PC-9 (cell line): ENCODE results near the gene RHOC.

Source experiments
- EZH2 ChIP-seq: fragments of 200-600 bp; sonication (generic); IDR thresholded peaks from 2 replicates; pipeline ENCODE4 v1.8.0; 2017; ENCODE audit warnings: antibody characterized with exemption, low read depth
- TF ChIP-seq, protein P1 (sequence below): fragments of 200-600 bp; sonication (generic); conservative IDR thresholded peaks from 2 replicates; pipeline ENCODE4 v1.6.1; 2017; ENCODE audit warnings: mixed run types, antibody characterized with exemption, mild to moderate bottlenecking, moderate library complexity

DNA sequence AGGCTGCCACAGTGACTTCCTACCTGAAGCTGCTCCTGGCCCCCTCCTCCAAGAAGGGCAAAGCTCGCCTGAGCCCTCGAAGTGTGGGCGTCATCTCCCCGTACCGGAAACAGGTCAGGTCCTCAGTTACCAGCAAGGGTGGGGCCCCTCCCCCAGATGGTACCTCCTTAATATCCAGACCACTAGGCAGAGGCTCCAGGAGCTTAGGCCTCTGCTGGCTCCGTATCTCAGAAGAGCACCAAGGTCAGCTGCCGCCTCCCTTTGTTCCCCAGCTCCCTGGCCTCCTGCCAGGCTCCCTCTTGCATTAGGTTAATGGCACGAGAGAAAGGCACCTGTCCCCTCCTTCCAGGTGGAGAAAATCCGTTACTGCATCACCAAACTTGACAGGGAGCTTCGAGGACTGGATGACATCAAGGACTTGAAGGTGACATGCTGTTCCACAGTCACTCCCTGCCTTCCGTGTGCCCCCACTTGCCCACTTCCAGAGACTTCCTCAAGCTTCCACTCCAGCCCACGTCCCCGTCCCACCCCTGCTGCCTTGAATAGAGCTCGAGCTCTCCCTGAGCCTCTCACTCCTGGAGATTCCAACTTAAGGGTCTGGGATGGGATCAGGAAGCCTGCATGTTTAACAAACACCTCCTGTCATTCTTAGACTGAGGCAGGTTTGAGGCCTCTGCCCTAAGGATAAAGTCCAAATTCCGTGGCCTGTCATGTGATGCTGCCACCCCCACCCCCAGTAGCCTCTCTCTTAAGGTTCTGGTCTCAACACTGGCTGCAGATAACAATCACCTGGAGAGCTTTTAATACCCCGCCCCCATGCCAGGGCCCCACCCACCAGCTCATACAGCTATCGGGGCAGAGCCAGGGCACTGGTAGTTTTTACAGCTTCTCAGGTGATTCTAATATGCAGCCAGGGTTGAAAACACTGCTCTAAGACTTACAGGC is 8.3 kb downstream of the RHOC start:
- TF ChIP-seq, protein P1, sequence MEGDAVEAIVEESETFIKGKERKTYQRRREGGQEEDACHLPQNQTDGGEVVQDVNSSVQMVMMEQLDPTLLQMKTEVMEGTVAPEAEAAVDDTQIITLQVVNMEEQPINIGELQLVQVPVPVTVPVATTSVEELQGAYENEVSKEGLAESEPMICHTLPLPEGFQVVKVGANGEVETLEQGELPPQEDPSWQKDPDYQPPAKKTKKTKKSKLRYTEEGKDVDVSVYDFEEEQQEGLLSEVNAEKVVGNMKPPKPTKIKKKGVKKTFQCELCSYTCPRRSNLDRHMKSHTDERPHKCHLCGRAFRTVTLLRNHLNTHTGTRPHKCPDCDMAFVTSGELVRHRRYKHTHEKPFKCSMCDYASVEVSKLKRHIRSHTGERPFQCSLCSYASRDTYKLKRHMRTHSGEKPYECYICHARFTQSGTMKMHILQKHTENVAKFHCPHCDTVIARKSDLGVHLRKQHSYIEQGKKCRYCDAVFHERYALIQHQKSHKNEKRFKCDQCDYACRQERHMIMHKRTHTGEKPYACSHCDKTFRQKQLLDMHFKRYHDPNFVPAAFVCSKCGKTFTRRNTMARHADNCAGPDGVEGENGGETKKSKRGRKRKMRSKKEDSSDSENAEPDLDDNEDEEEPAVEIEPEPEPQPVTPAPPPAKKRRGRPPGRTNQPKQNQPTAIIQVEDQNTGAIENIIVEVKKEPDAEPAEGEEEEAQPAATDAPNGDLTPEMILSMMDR = no peak
- TF ChIP-seq EZH2 = no peak
